B cell (primary cell): ENCODE results near the gene TBX18. TPM values are rescaled to one million over a fixed set of nuclear protein-coding genes. Genes with fewer than 3 reads are reported as not detected.

ENCODE experiments used
- ATAC-seq: fragments of 200-7000 bp; cut with Tn5 transposase; one replicate; pipeline ENCODE4 v1.10.0; 2021; ENCODE audit warnings: low read depth, mild to moderate bottlenecking, moderate number of reproducible peaks, moderate library complexity
- CTCF ChIA-PET: fragments of 350-600 bp; sonication (Branson Sonifier 250); formaldehyde crosslinking; loops from one replicate; lab custom pipeline; 2021; ENCODE audit warnings: antibody characterized with exemption, inconsistent platforms; lab: Charles Lee
- POLR2A ChIA-PET: fragments of 350-600 bp; sonication (Branson Sonifier 250); formaldehyde crosslinking; loops from one replicate; lab custom pipeline; 2021; ENCODE audit warnings: antibody characterized with exemption; lab: Charles Lee
- DNase-seq: peaks from one replicate; pipeline ENCODE4 v3.0.0; 2013
- H2AFZ ChIP-seq: 2 replicates; pipeline ENCODE4 v1.6.1; 2012; ENCODE audit warnings: mild to moderate bottlenecking, low read depth, low read length; ENCODE audit not compliant: insufficient read depth, poor library complexity, severe bottlenecking
- H3K27ac ChIP-seq, 2 donors: 1 replicate in 1 of 2; 2 replicates in 1 of 2; pipeline ENCODE4 v1.5.1; 2012 to 2013; ENCODE audit warnings: low read length in 2 of 2, mild to moderate bottlenecking in 2 of 2, moderate library complexity in 1 of 2
- H3K27me3 ChIP-seq, 4 experiments: fragments of 200-600 bp in 1 of 4; sonication (generic) in 1 of 4; replicated peaks in 1 of 4; 1 replicate in 2 of 4; 2 replicates in 2 of 4; pipeline versions ENCODE4 v1.6.1 to v1.7.0; 2013 to 2016; ENCODE audit warnings: low read length in 3 of 4, mild to moderate bottlenecking in 2 of 4, mixed read lengths in 1 of 4, moderate library complexity in 1 of 4; ENCODE audit not compliant: insufficient read depth in 4 of 4, control insufficient read depth in 3 of 4; ENCODE audit errors: control extremely low read depth in 1 of 4
- H3K36me3 ChIP-seq, 2 experiments: replicated peaks in 1 of 2; 1 replicate in 1 of 2; 2 replicates in 1 of 2; pipeline versions ENCODE4 v1.6.1 to v1.7.1; 2013; ENCODE audit warnings: low read length in 1 of 2; ENCODE audit not compliant: insufficient read depth in 2 of 2, control insufficient read depth in 1 of 2; ENCODE audit errors: control extremely low read depth in 1 of 2, extremely low read depth in 1 of 2
- H3K4me1 ChIP-seq, 2 donors: fragments of 200-600 bp in 1 of 2; sonication (generic) in 1 of 2; 1 replicate in 1 of 2; 2 replicates in 1 of 2; pipeline versions ENCODE4 v1.5.1 to v1.6.1; 2013 to 2017; ENCODE audit warnings: low read length in 2 of 2; ENCODE audit not compliant: control insufficient read depth in 2 of 2, insufficient read depth in 2 of 2
- H3K4me2 ChIP-seq: replicated peaks from 2 replicates; pipeline ENCODE3; 2012; ENCODE audit warnings: mild to moderate bottlenecking, low read depth, low read length; ENCODE audit not compliant: poor library complexity, severe bottlenecking
- H3K4me3 ChIP-seq, 5 experiments: fragments of 200-600 bp in 1 of 5; sonication (generic) in 1 of 5; 1 replicate in 3 of 5; 2 replicates in 2 of 5; pipeline versions ENCODE4 v1.5.1 to v1.7.0; 2011 to 2016; ENCODE audit warnings: low read length in 4 of 5, mild to moderate bottlenecking in 4 of 5, low read depth in 2 of 5, control low read depth in 1 of 5, moderate library complexity in 1 of 5; ENCODE audit not compliant: insufficient read depth in 1 of 5; ENCODE audit errors: control extremely low read depth in 1 of 5, extremely low read depth in 1 of 5
- H3K79me2 ChIP-seq: fragments of 200-600 bp; sonication (generic); one replicate; pipeline ENCODE4 v1.6.0; 2016; ENCODE audit warnings: low read length; ENCODE audit not compliant: control insufficient read depth, insufficient read depth
- H3K9ac ChIP-seq: fragments of 200-600 bp; sonication (generic); 2 replicates; pipeline ENCODE4 v1.6.1; 2017; ENCODE audit warnings: mild to moderate bottlenecking, low read length, moderate library complexity
- H3K9me3 ChIP-seq, 3 donors: one replicate each; pipeline versions ENCODE4 v1.6.1 to v1.7.1; 2013; ENCODE audit warnings: low read length in 2 of 3; ENCODE audit not compliant: control insufficient read depth in 2 of 3, insufficient read depth in 1 of 3; ENCODE audit errors: control extremely low read depth in 1 of 3
- H4K20me1 ChIP-seq: 2 replicates; pipeline ENCODE4 v1.6.0; 2012; ENCODE audit warnings: mild to moderate bottlenecking, low read length; ENCODE audit not compliant: insufficient read depth, control insufficient read depth, poor library complexity, severe bottlenecking
- H3K27ac Mint-ChIP-seq: one replicate; pipeline ENCODE4 v1.8.0; 2021; ENCODE audit warnings: mixed read lengths
- H3K27me3 Mint-ChIP-seq: one replicate; pipeline ENCODE4 v1.8.0; 2021; ENCODE audit warnings: mixed read lengths
- H3K4me1 Mint-ChIP-seq: one replicate; pipeline ENCODE4 v1.8.0; 2021; ENCODE audit warnings: mixed read lengths
- H3K4me3 Mint-ChIP-seq: one replicate; pipeline ENCODE4 v1.8.0; 2021; ENCODE audit warnings: mixed read lengths
- H3K9me3 Mint-ChIP-seq: one replicate; pipeline ENCODE4 v1.8.0; 2022; ENCODE audit warnings: mixed read lengths; ENCODE audit not compliant: insufficient read depth
- CTCF ChIP-seq: fragments of 200-600 bp; IDR thresholded peaks from one replicate; pipeline ENCODE4 v1.8.0; 2022; ENCODE audit warnings: antibody characterized with exemption, mild to moderate bottlenecking
- EZH2 ChIP-seq: IDR thresholded peaks from 2 replicates; pipeline ENCODE4 v1.6.1; 2012; ENCODE audit warnings: borderline replicate concordance, low read depth, mild to moderate bottlenecking, moderate library complexity, low read length; ENCODE audit not compliant: insufficient read depth, poor library complexity, severe bottlenecking
- WGBS: methylation state at CpG from one replicate; pipeline ENCODE4 v1.1.5; 2013; ENCODE audit warnings: missing lambda C conversion rate; ENCODE audit not compliant: insufficient coverage; 5-methylcytosine and 5-hydroxymethylcytosine counted together
- intact Hi-C: fragments of 100-400 bp; cut with micrococcal nuclease; formaldehyde crosslinking; loops from one replicate; pipeline ENCODE4 v1.10.0; 2022
- polyA plus RNA-seq: library from polyadenylated mRNA; depleted of rRNA; stranded (reverse); fragments of >200 nt; gene quantifications from 2 replicates; pipeline ENCODE4 v1.2.3, GENCODE V29; 2012
- total RNA-seq, 2 donors: library from RNA; stranded (reverse); fragments of 120-200 nt in 1 of 2; gene quantifications; 1 replicate in 1 of 2; 2 replicates in 1 of 2; pipeline versions ENCODE4 v1.2.3 to v1.2.4, GENCODE V29; 2013 to 2022

TBX18 gene
- total and polyA plus RNA-seq, 2 donors (not counting 1 experiment from before 2014, with no cell fraction given), result not detected

- no peaks in the 10 kb centered on the region for H3K79me2 ChIP-seq
- no peak overlapping the region for H2AFZ ChIP-seq
- TF ChIP-seq CTCF (no peak), EZH2 (no peak)
- H3K27me3 ChIP-seq, result no peaks in the 10 kb centered on the region
- H3K4me1 ChIP-seq, result no peaks in the 10 kb centered on the region
- Mint-ChIP-seq H3K27ac (no peak overlapping the region), H3K4me1 (no peaks in the 10 kb centered on the region), H3K9me3 (no peaks in the 10 kb centered on the region), H3K4me3 (no peak overlapping the region), H3K27me3 (no peaks in the 10 kb centered on the region)
- no peak for DNase-seq
- ChIA-PET CTCF (no interaction called here), POLR2A (no interaction called here)
- H3K9ac ChIP-seq, result no peak overlapping the region
- 93% methylated on average over 2 of the region's 3 CpGs for WGBS
- no peaks in the 10 kb centered on the region for H3K36me3 ChIP-seq
- H3K27ac ChIP-seq, result no peak overlapping the region
- no peaks in the 10 kb centered on the region for H4K20me1 ChIP-seq
- intact Hi-C loops, result no loop called here
- no peak for ATAC-seq
- no peak overlapping the region for H3K4me3 ChIP-seq
- no peak overlapping the region for H3K4me2 ChIP-seq
- H3K9me3 ChIP-seq, result no peaks in the 10 kb centered on the region
Observed at GRCh38 chr6:84652356-84653026, 111.9 kb downstream of the TBX18 start.

DNA sequence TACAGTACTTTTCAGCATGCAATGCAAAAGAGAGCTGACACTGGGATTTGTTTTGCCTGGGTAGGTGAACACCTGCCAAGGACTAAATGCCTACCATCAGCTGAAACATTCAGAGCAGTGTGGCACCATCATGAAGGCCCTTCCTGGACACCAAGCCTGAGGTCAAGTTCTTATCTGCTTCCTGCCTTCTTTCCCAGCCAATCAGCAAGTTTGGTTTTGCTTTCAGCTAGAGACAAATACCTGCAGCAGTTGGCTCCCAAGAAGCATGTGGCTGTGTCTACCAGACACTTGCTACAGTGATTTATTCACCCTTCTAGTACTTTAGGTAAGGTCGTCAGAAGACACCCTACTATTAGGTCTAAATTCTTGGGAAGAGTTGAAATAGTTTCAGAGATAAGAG, 112.8 kb downstream of the TBX18 start:
- no peak overlapping the region for H3K4me3 ChIP-seq
- intact Hi-C loops, result no loop called here
- no peaks in the 10 kb centered on the region for H4K20me1 ChIP-seq
- H2AFZ ChIP-seq, result no peak overlapping the region
- no peak overlapping the region for H3K9ac ChIP-seq
- no peaks in the 10 kb centered on the region for H3K9me3 Mint-ChIP-seq
- no peaks in the 10 kb centered on the region for H3K4me1 Mint-ChIP-seq
- H3K4me1 ChIP-seq, result no peaks in the 10 kb centered on the region
- no peak overlapping the region for H3K4me2 ChIP-seq
- POLR2A ChIA-PET, result no interaction called here
- no peaks in the 10 kb centered on the region for H3K9me3 ChIP-seq
- H3K79me2 ChIP-seq, result no peaks in the 10 kb centered on the region
- no peaks in the 10 kb centered on the region for H3K27me3 ChIP-seq
- no peak overlapping the region for H3K27ac ChIP-seq
- H3K27me3 Mint-ChIP-seq, result no peaks in the 10 kb centered on the region
- whole genome bisulfite sequencing, result no CpG with 5 or more reads among the region's 1 CpG
- no peaks in the 10 kb centered on the region for H3K36me3 ChIP-seq
- CTCF ChIA-PET, result no interaction called here
- TF ChIP-seq EZH2 (no peak), CTCF (no peak)
- H3K4me3 Mint-ChIP-seq, result no peak overlapping the region
- no peak overlapping the region for H3K27ac Mint-ChIP-seq
- DNase-seq, result no peak
- no peak for ATAC-seq
